ENCODE results near the gene TMEM30A. TPM values are rescaled to one million over a fixed set of nuclear protein-coding genes. Genes with fewer than 3 reads are reported as not detected.
A peak's percentile ranks its signal among the peaks of the same experiment; 100 is the strongest.

Gene TMEM30A
- total RNA-seq, 1 donor from 2014 or later = 40.0 TPM

DNA sequence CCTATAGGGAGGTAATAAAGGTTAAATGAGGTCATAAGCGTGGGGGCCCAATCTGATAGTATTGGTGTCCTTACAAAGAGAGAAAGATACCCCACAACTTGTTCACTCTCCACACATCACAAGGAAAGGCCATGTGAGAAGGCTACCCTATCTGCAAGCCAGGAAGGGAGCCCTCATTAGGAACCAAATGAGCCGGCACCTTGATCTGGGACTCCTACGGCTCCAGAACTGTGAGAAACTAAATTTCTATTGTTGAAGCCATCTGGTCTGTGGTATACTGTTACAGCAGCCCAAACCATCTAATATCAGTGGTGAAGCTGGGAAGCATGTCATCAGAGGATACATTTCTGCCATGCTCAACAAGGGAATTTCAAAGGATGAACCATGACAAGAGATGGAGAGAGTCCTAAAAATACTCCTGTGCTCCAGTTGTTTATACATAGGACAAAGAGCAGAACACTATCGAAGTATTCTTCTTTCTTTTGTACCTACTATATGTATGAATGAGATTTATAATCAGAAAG is 51.4 kb downstream of the TMEM30A start:
- intact Hi-C loops (cut with DNase I) = no loop called here
- ATAC-seq (ENCODE audit: poor library complexity) = no peak
- no peak for DNase-seq

DNA sequence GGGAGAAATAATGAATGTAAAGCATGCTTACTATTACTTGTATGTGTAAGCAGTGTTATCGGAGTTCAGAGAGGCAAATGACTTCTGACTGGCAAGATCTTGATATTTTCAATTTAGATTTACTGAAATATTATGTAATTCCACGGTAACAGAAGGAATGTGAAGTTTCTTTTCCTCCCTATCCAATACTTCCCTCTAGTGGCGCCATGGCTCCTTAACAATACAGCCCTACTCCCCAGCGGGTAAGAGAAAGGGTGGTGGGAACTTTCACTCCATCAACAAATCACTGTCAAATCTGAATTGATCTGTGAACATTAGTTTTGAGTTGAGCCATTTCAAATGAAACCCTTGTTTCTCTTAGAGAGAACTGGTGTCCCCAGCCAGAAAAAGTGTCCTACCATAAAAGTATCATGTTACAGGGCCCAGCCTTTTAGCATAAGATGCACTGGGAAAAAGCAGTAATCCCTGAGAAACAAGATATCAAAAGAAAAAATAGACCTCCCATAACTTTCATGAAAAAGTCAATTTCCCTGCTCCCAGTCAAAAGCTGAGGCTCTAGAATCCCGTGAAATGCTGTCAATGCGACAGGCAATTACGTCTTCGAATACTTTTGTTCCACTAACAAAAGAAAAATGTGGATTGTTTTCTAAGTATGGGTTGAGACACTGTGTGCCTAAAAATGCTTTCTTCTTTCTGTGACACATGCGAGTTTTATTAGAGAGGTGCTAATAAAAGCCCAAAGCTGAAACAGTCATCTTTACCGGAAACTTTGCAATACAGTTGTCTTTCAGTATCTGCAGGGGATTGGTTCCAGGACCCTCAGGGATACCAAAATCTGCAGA is 53.9 kb downstream of the TMEM30A start:
- DNase-seq = no peak
- ATAC-seq (ENCODE audit: poor library complexity) = peak; percentile 78
- intact Hi-C loops (cut with DNase I) = no loop called here

DNA sequence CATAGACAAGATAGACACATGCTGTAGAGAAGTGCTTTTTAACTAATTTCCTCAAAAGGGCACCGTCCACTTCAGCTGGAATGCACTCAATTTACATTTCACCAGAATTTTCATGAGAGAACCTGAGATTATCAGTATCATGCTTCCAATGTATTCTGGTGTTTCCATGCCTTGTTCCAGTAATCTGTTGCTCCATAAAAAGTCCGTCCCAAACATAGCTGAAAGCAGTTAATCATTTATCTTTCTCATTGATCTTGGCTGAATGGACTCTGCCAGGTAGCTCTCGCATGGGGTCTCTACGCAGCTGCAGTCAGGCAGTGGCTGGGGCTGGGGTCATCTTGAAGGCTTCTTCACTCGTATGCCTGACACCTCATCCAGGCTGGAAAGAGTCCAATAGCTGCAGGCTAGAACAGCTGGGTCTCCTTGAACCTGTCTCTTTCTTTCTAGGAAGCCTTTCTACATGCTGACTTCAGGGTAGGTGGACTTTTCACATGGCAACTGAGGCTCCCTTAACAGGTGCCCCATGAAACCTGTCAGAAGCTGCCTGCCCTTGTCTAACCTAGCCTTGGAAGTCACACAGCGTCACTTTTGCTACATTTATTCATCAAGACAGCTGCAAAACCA is 60.2 kb downstream of the TMEM30A start:
- no peak for ATAC-seq (ENCODE audit: poor library complexity)
- intact Hi-C loops (cut with DNase I) = no loop called here

DNA sequence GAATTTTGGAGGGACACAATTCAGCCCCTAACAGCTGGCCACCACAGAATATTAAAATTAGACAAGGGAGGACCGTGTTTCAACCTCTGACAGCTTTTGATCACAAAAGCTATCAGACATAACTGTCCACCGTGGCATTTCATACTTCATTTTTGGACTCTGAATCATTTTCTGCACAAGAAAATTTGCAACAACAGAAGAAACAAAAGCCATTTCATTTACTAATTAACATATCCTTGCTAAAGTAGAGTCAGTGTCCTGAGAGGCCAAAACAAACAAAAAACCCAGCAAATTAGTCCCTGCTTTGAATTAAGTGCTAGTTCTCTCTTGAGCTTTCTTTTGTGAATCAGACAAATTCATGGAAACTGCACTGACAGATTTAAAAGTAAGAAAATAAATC is 61.2 kb downstream of the TMEM30A start:
- no peak for ATAC-seq (ENCODE audit: poor library complexity)
- DNase-seq = no peak
- intact Hi-C loops (cut with DNase I) = no loop called here

More for the DNA sequence above, 60.2 kb downstream of the TMEM30A start:
- DNase-seq = no peak

DNA sequence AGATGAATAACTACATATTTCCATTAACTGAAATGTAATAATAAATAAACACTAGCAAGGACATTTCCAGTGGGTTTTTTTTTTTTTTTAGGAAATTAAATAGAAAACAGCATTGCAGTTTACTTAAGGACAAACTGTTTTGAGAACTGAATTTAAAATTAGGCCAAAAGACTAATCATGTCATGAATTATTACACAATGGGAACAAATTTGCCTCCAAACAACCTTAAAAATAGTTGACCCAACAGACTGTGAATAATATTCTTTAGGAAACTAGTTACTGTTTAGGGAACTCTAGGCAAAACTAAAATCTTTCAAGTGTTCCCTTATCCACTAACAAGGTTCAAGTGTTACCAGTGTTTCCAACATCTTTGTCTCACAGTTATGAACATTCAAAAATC is 62.3 kb downstream of the TMEM30A start:
- ATAC-seq (ENCODE audit: poor library complexity) = peak; percentile 38
- intact Hi-C loops (cut with DNase I) = no loop called here
- no peak for DNase-seq

DNA sequence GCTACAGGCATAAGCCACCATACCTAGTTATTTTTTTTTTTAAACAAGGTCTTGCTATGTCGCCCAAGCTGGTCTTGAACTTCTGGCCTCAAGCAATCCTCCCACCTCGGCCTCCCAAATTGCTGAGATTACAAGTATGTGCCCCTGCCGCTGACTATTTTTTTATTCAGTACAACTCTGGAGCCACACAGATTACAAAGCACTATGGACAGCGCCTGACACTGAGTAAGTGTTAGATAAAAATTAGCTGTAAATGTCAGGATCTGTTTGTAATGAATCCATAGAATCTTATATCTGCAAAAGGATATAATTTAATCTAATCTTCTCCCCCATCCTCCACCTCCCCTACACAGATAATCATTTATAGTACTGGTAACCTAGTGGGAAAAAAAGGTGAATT is 63.5 kb downstream of the TMEM30A start:
- intact Hi-C loops (cut with DNase I) = no loop called here
- no peak for ATAC-seq (ENCODE audit: poor library complexity)
- no peak for DNase-seq

DNA sequence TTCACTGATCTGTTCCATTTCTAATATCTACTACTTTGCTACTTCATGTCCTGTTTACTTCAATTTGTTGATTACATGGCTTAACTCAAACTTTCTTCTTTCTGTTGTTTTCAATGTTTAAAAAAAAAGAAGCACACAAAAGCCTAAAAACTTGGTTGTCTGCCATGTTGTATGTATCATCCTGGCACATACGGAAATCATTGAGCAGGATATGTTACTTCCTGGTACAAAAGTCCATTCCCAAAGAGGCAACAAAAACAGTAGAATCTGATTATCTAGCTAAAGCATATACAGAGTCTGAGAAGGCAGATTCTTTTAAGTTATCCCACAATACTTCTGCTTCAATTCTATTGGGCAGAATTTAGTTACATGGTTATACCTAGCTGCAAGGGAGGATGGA is 64.2 kb downstream of the TMEM30A start:
- ATAC-seq (ENCODE audit: poor library complexity) = no peak
- no peak for DNase-seq
- intact Hi-C loops (cut with DNase I) = no loop called here

DNA sequence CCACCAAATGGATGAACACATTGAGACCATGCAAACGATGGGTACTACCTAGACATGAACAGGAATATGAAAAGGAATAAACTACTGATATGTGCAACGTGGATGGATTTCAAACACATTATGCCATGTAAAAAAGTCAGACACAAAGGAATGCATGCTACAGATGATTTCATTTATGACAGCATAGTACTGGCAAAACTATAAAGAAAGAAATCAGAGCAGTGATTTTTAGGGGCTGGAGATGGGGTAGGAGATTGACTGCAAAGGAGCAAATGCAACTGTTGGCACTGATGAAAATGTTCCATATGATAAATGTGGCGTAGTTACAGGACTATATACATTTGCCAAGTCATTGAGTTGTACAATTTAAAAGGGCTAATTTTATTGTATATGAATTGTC is 65.3 kb downstream of the TMEM30A start:
- intact Hi-C loops (cut with DNase I) = no loop called here
- DNase-seq = no peak
- ATAC-seq (ENCODE audit: poor library complexity) = no peak

DNA sequence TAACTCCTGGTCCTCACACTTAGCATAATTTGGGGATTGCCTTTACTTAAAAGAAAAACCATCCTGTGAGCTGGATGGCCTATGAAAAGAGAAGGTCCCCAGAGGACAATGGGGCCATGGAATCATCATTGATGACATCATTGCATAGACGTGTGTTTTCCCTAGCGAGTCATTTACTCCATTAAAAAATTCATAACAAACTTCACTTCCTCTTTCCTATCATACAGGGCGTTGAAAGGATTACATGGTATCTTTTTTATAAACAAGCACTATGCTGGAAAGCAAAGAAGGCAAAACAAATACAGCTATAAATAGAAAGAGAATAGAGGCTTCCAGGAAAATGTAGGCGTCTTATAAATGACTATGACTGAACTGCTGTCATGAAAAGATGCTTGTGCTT is 67.4 kb downstream of the TMEM30A start:
- intact Hi-C loops (cut with DNase I) = no loop called here
- ATAC-seq (ENCODE audit: poor library complexity) (peak; percentile 70), DNase-seq (no peak)

DNA sequence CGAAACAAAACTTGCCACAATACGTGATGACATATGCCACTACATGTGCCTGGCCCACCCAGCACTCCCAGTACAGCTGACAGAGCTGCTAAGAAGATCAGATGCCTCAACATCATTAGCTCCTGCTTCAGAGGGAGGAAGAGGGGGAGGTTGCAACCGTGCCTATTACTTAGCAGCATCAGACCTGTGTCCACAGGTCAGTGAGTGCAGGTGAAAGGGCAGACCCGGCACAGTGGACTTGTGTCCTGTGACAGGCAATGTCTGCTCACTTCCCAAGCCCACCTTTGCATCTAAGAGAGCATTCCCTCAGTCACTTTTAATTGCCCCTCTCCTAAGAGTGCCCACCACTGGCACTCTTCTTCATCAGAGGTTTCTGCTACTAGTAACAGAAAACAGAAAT is 69.3 kb downstream of the TMEM30A start:
- intact Hi-C loops (cut with DNase I) = no loop called here
- DNase-seq (no peak), ATAC-seq (ENCODE audit: poor library complexity) (no peak)

DNA sequence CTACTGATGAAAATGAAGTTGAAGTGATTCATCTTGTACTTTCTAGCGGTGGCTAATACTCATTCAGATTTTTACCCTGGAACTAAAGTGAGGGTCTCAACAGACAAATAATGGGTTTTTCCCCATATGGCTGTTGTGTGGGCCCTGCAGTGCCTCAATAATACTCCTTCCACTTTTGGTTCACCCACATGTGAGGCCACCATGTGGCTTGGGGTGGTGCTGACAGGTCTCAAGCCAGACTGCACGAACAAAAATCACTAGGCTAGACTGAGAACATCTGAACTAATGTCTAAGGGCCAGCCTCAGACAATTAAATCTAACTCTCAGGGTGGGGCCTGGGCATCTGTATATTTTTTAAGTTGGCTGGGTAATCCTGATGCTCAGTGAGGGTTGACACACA is 70.9 kb downstream of the TMEM30A start:
- ATAC-seq (ENCODE audit: poor library complexity) = no peak
- intact Hi-C loops (cut with DNase I) = no loop called here
- no peak for DNase-seq

DNA sequence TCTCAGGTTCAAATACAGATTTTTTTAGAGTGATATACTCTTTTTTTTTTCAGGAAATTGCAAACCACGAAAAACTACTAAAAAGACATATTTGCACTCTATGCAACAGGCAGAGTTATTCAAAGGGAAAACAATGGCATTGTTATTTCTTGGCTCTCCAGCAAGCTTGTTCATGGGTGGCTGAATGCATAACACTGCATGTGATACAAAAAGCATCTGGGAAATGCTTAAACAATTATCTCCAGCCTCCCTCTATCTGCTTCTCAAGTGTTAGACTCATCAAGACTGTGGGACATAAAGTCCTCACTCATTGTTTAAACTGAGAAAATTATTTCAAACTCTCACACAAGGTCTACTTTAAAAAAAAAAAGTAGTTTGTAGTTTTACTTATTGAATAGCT is 71.5 kb downstream of the TMEM30A start:
- DNase-seq (no peak), ATAC-seq (ENCODE audit: poor library complexity) (no peak)
- intact Hi-C loops (cut with DNase I) = no loop called here

DNA sequence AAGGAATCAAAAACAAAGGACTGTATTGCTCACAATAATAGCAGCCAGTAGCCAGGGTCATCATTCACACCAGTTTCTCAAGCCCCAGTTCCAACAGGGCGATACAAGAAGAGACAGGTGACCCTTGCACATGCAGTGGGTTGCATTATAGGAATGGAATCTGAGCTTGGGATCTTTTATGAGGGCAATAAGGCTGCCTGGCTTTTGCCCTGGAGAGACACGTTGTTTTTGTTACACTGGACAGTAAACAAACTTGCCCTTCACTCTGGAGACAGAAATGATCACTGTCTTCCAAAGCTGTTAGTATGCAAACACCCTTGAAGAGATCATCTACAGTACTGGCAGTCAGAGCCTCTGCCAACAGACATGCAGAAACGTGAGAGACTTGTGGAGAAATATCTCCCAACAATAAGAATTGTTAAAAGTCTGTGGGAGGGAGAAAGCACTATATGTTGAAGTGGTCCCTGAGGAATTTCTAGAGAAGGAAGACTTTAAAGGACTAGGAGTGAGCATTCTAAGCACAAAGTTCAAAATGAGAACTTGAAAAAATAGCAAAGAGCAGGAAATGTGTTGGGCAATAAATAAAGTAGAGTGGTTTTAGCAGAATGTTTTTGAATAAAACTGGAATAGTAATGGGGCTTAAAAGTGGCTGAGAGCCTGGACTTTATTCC is 72.5 kb downstream of the TMEM30A start:
- ATAC-seq (ENCODE audit: poor library complexity) = no peak

DNA sequence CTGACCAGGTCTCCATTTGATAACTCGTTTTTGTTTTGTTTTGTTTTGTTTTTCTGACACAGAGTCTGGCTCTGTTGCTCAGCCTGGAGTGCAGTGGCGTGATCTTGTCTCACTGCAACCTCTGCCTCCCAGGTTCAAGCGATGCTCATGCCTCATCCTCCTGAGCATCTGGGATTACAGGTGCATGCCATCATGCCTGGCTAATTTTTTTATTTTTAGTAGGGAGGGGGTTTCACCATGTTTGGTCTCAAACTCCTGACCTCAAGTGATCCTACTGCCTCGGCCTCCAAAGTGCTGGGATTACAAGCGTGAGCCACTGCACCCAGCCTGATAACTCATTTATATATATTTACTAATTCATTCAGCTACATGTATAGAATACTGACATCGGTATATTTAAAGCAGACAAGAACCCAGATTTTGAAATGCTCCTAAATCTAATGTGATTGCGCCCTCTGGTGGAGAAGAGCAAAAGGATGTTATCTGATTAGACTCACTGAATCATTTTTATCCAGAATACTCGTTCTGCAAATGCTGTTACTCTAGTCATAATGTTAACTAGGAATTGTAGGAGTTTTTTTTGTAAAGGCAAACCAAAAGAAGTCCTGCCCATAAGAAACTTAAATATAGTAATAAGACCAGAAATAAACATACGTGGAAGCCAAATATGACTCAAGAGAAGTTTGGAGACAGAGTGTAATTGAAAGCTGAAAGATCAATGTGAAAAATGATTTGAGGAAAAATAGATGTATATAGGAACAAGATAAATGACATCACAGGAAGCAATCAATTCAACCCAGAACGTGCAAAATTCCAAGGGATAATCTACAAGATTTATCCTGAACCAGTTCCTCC is 73.5 kb downstream of the TMEM30A start:
- DNase-seq (no peak), ATAC-seq (ENCODE audit: poor library complexity) (no peak)
- intact Hi-C loops (cut with DNase I) = no loop called here

More for the DNA sequence above, 72.5 kb downstream of the TMEM30A start:
- DNase-seq = no peak
- intact Hi-C loops (cut with DNase I) = no loop called here

DNA sequence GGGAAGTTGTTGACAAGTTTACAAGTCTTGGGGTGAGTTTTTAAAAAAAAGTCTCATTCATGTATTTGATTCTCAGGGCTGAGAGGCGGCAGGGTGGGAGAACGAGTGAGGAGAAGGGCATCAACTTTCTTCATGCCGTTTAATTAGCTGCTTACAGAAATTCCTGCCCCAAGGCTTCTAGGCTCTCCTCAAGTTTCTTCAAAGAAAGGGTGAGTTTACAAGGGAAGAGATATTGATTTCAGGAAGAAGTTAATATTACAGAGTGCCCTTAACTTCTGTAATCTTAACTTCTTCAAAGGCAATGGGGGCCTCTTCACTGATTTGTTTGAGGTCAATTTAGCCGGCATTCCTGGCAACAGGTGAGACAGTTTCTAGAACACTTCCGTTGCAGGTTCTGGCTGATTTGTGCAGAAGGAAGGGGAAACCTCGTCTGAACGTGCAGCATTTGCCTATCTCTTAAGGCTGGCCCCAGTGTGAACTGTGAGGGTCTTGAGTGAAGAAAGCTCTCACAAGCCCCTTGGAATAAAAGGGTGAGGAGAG is 75.3 kb downstream of the TMEM30A start:
- intact Hi-C loops (cut with DNase I) = loop anchor here (2.0 to 5.0 kb wide), 2 partner anchors 1242 to 1468 kb away; no protein-coding TSS in a partner anchor

DNA sequence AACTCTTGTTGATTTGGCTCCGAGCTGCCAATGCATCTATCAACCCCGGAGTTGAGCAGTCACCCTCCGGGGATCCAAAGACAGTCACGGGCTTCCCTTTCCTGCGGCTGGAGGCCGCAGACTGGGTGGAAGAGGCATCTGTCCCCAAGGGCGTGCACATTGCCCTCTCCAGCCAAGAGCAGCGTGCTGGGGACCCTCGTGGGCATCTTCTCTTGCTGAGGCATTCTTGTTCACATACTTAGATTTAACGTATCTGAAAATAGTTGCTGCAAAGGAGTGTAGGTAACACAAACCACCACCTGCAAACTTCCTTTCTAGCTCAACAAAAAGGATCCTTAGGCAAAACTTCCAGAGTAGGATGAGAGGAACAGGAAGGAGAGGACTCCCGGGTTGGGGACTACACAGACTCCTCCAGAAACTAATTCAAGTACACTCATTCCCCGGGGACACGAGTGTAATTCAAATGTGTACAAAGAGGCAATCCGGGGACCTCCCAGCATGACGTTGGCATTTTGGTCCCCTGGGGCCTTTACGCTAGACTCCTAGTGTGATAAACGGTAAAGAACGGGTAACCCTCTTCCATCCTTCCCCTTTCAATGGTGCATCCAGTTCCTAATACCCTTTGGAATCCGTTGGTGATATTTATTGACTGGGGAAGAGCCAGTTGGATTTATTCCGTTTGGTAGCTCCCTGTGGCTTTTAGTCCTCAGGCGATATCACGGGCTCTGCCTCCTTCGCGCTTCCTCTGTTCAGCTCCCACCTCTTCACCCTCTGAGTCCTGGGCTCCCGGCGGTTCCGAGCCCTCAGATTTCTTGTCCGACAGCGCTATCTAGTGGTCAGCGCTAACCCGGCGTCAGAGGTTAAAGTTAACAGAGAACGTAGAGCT is 76.1 kb downstream of the TMEM30A start:
- intact Hi-C loops (cut with DNase I) = loop anchor here (2.0 to 5.0 kb wide), 2 partner anchors 1241 to 1468 kb away; no protein-coding TSS in a partner anchor
- ATAC-seq (ENCODE audit: poor library complexity) = peak; percentile 76

More for the DNA sequence above, 75.3 kb downstream of the TMEM30A start:
- ATAC-seq (ENCODE audit: poor library complexity) = no peak
- DNase-seq = no peak

More for the DNA sequence above, 76.1 kb downstream of the TMEM30A start:
- peak; percentile 90 for DNase-seq
